SK-N-SH (cell line): ENCODE results near the gene ZNF532. TPM values are rescaled to one million over a fixed set of nuclear protein-coding genes. Genes with fewer than 3 reads are reported as not detected.

ENCODE experiments used
- CTCF ChIA-PET: fragments of 300-600, 350-600 bp; formaldehyde crosslinking; extraction: SDS; loops from one replicate; lab custom pipeline; 2021; lab: Yijun Ruan, JAX
- POLR2A ChIA-PET: fragments of 350-600 bp; sonication (Branson Sonifier 250); formaldehyde crosslinking; extraction: SDS; loops from one replicate; lab custom pipeline; 2020; ENCODE audit warnings: antibody characterized with exemption, inconsistent platforms; lab: Yijun Ruan, JAX
- DNase-seq: peaks from one replicate; pipeline ENCODE4 v3.0.0; 2012
- H2AFZ ChIP-seq: fragments of 200-600 bp; sonication (generic); 2 replicates; pipeline ENCODE4 v1.8.1; 2016; ENCODE audit warnings: antibody characterized with exemption, mild to moderate bottlenecking, low read depth
- H3F3A ChIP-seq: fragments of 200-600 bp; sonication (generic); replicated peaks from 2 replicates; pipeline ENCODE3; 2016; ENCODE audit warnings: antibody characterized with exemption, mild to moderate bottlenecking; ENCODE audit not compliant: insufficient read depth
- H3K27ac ChIP-seq, 2 experiments: fragments of 200-500 bp in 1 of 2; fragments of 200-600 bp in 1 of 2; sonication (Bioruptor generic) in 1 of 2; sonication (generic), shearing (Covaris generic) in 1 of 2; 2 replicates each; pipeline versions ENCODE4 v1.5.1 to v1.6.1; 2014 to 2016; ENCODE audit warnings: low read depth in 2 of 2, inconsistent platforms in 1 of 2, low read length in 1 of 2, mild to moderate bottlenecking in 1 of 2, mixed read lengths in 1 of 2
- H3K27me3 ChIP-seq: fragments of 200-600 bp; sonication (generic), shearing (Covaris generic); 2 replicates; pipeline ENCODE4 v1.6.1; 2016; ENCODE audit warnings: mixed run types; ENCODE audit not compliant: insufficient read depth
- H3K36me3 ChIP-seq, 2 experiments: fragments of 200-500 bp in 1 of 2; fragments of 200-600 bp in 1 of 2; sonication (Bioruptor generic) in 1 of 2; sonication (generic) in 1 of 2; replicated peaks in 1 of 2; 2 replicates each; pipeline versions ENCODE3 to v1.5.1; 2014 to 2016; ENCODE audit warnings: low read length in 1 of 2, mild to moderate bottlenecking in 1 of 2; ENCODE audit not compliant: insufficient read depth in 2 of 2, control insufficient read depth in 1 of 2
- H3K4me1 ChIP-seq, 2 experiments: fragments of 200-500 bp in 1 of 2; fragments of 200-600 bp in 1 of 2; sonication (Bioruptor generic) in 1 of 2; sonication (generic), shearing (Covaris generic) in 1 of 2; 2 replicates each; pipeline versions ENCODE4 v1.5.1 to v1.6.1; 2014 to 2016; ENCODE audit warnings: low read depth in 1 of 2, low read length in 1 of 2, mixed run types in 1 of 2; ENCODE audit not compliant: insufficient read depth in 2 of 2, control insufficient read depth in 1 of 2
- H3K4me2 ChIP-seq: fragments of 200-600 bp; sonication (generic), shearing (Covaris generic); 2 replicates; pipeline ENCODE4 v1.6.1; 2017; ENCODE audit warnings: mixed run types
- H3K4me3 ChIP-seq, 2 experiments: fragments of 200-500 bp in 1 of 2; fragments of 200-600 bp in 1 of 2; sonication (Bioruptor generic) in 1 of 2; sonication (generic), shearing (Covaris generic) in 1 of 2; 2 replicates each; pipeline versions ENCODE4 v1.5.1 to v1.8.1; 2014 to 2016; ENCODE audit warnings: low read depth in 2 of 2, inconsistent platforms in 1 of 2, low read length in 1 of 2, mild to moderate bottlenecking in 1 of 2, mixed read lengths in 1 of 2, moderate library complexity in 1 of 2
- H3K79me2 ChIP-seq: fragments of 200-600 bp; sonication (generic); 2 replicates; pipeline ENCODE4 v1.8.1; 2017; ENCODE audit warnings: mild to moderate bottlenecking; ENCODE audit not compliant: insufficient read depth
- H3K9ac ChIP-seq: fragments of 200-600 bp; sonication (generic); 2 replicates; pipeline ENCODE4 v1.6.1; 2017; ENCODE audit warnings: mixed run types
- H3K9me2 ChIP-seq: fragments of 200-600 bp; sonication (generic); 2 replicates; pipeline ENCODE4 v1.6.1; 2017; ENCODE audit warnings: mixed run types
- H3K9me3 ChIP-seq: fragments of 200-600 bp; sonication (generic); 2 replicates; pipeline ENCODE4 v1.6.1; 2017; ENCODE audit warnings: mixed run types, mild to moderate bottlenecking, moderate library complexity
- H4K20me1 ChIP-seq: fragments of 200-600 bp; sonication (generic); 2 replicates; pipeline ENCODE4 v1.6.1; 2017; ENCODE audit warnings: mild to moderate bottlenecking, mixed run types; ENCODE audit not compliant: insufficient read depth
- CHD2 ChIP-seq: fragments of 150-350 bp; IDR thresholded peaks from 2 replicates; pipeline ENCODE4 v1.6.1; 2018; ENCODE audit warnings: low read length; ENCODE audit not compliant: partially characterized antibody
- MAX ChIP-seq: IDR thresholded peaks from 2 replicates; pipeline ENCODE4 v1.4.0; 2012; ENCODE audit warnings: low read depth
- NRF1 ChIP-seq: IDR thresholded peaks from 2 replicates; pipeline ENCODE4 v1.6.1; 2012; ENCODE audit warnings: low read depth, mild to moderate bottlenecking, low read length
- PBX3 ChIP-seq: IDR thresholded peaks from 2 replicates; pipeline ENCODE4; 2012
- RAD21 ChIP-seq: IDR thresholded peaks from 2 replicates; pipeline ENCODE4 v1.6.1; 2012; ENCODE audit warnings: mild to moderate bottlenecking, low read length
- REST ChIP-seq: IDR thresholded peaks from 2 replicates; pipeline ENCODE4 v1.6.1; 2012; ENCODE audit warnings: mild to moderate bottlenecking, low read depth, low read length, moderate library complexity
- SMC3 ChIP-seq: IDR thresholded peaks from 2 replicates; pipeline ENCODE4 v1.6.1; 2012; ENCODE audit warnings: low read depth, low read length, improper control_type of control experiment
- WGBS: methylation state at CpG from one replicate; pipeline ENCODE4 v1.1.6; 2017; ENCODE audit warnings: low lambda C conversion rate; 5-methylcytosine and 5-hydroxymethylcytosine counted together
- polyA plus RNA-seq, 3 experiments: library from polyadenylated mRNA; depleted of rRNA; stranded (reverse); fragments of >200 nt; gene quantifications; 2 replicates each; pipeline ENCODE4 v1.2.3, GENCODE V29; 2012

The ZNF532 gene
- polyA plus RNA-seq, 1 of the 3 experiments (the other 2 are of a cell fraction) = 34.7 TPM

GRCh38 chr18:58862851-58863538 lies 1.7 kb upstream of the ZNF532 start:
- peak overlapping the region; percentile 46 to 51; a peak in 3 of 4 replicates for H3K4me3 ChIP-seq
- H3K4me2 ChIP-seq = peak overlapping the region; percentile 63
- peaks cover 37 to 45% of the 10 kb centered on the region in 2 experiments for H3K4me1 ChIP-seq
- CTCF ChIA-PET = interaction anchor here (1.9 kb wide), 1 partner anchor 94 kb away, joined by 5 read pairs; no protein-coding TSS in a partner anchor
- H3F3A ChIP-seq = peaks cover 15% of the 10 kb centered on the region
- no peak for TF ChIP-seq NRF1
- TF ChIP-seq REST = no peak
- peak; percentile 4; the same call in 1 of the 2 replicates for TF ChIP-seq MAX
- no peak for TF ChIP-seq CHD2
- TF ChIP-seq SMC3 = no peak
- TF ChIP-seq, all 33 proteins: peak for 1
- Histone ChIP-seq H2AFZ (peak overlapping the region; percentile 93), H4K20me1 (no peaks in the 10 kb centered on the region), H3K9ac (peak overlapping the region; percentile 81), H3K27ac (peak overlapping the region; percentile 64 to 89), H3K9me2 (no peaks in the 10 kb centered on the region), H3K79me2 (peaks cover 45% of the 10 kb centered on the region), H3K36me3 (peaks cover 3 to 21% of the 10 kb centered on the region in 2 experiments), H3K9me3 (no peaks in the 10 kb centered on the region), H3K27me3 (no peaks in the 10 kb centered on the region)
- POLR2A ChIA-PET = no interaction called here
- WGBS = 23% methylated on average over 12 of the region's 66 CpGs
- peak; percentile 80 for DNase-seq

GRCh38 chr18:58863539-58864145 lies 1.0 kb upstream of the ZNF532 start:
- no peak for TF ChIP-seq PBX3
- TF ChIP-seq MAX = peak; percentile 17; the same call in 1 of the 2 replicates
- no peak for TF ChIP-seq RAD21
- DNase-seq = peak; percentile 82
- Histone ChIP-seq H4K20me1 (no peaks in the 10 kb centered on the region), H3K9ac (peak overlapping the region; percentile 81), H3K4me1 (peaks cover 37 to 45% of the 10 kb centered on the region in 2 experiments), H3F3A (peaks cover 15% of the 10 kb centered on the region), H3K9me3 (no peaks in the 10 kb centered on the region), H3K9me2 (no peaks in the 10 kb centered on the region), H3K27me3 (no peaks in the 10 kb centered on the region), H3K36me3 (peaks cover 10 to 27% of the 10 kb centered on the region in 2 experiments), H2AFZ (peak overlapping the region; percentile 45; the same call in 1 of the 2 replicates), H3K4me3 (peak overlapping the region; percentile 35 to 46; a peak in 3 of 4 replicates), H3K4me2 (peak overlapping the region; percentile 66), H3K27ac (peak overlapping the region; percentile 70 to 89), H3K79me2 (peaks cover 51% of the 10 kb centered on the region)
- 22% methylated on average over 10 of the region's 72 CpGs for WGBS
- ChIA-PET POLR2A (interaction anchor here (0.9 to 1.7 kb wide), 3 partner anchors 37 to 96 kb away, joined by 3 to 5 read pairs (median 3); no protein-coding TSS in a partner anchor), CTCF (interaction anchor here (1.9 kb wide), 1 partner anchor 82 kb away, joined by 5 read pairs; no protein-coding TSS in a partner anchor)
